Stimulated activated naive B cell treated with anti-CD40 and anti-IgM and Interleukin-4, amounts not matched to agents 10 μg/mL and 1 μg/mL and 100 μg/mL, for 72 hours (primary cell): ENCODE results near the gene CHN1.

ENCODE experiments used
- ATAC-seq, 2 donors: fragments of 150-1000 bp; cut with Tn5 transposase; replicated peaks; 2 replicates each; pipeline ENCODE4 v1.10.0; 2021; ENCODE audit warnings: moderate library complexity in 1 of 2
- DNase-seq: peaks from one replicate; pipeline ENCODE4 v3.0.0; 2021
- H3K27ac Mint-ChIP-seq: one replicate; pipeline ENCODE4 v1.8.0; 2022; ENCODE audit warnings: mild to moderate bottlenecking, mixed read lengths
- H3K27me3 Mint-ChIP-seq, 2 donors: one replicate each; pipeline ENCODE4 v1.8.0; 2022; ENCODE audit warnings: mixed read lengths in 2 of 2
- H3K36me3 Mint-ChIP-seq, 2 donors: one replicate each; pipeline ENCODE4 v1.8.0; 2022; ENCODE audit warnings: mixed read lengths in 2 of 2, mild to moderate bottlenecking in 1 of 2
- H3K4me1 Mint-ChIP-seq, 2 donors: one replicate each; pipeline ENCODE4 v1.8.0; 2022; ENCODE audit warnings: mixed read lengths in 2 of 2, mild to moderate bottlenecking in 1 of 2
- H3K4me3 Mint-ChIP-seq, 2 donors: one replicate each; pipeline ENCODE4 v1.8.0; 2022; ENCODE audit warnings: mild to moderate bottlenecking in 2 of 2, mixed read lengths in 2 of 2, moderate library complexity in 1 of 2
- H3K9me3 Mint-ChIP-seq, 2 donors: one replicate each; pipeline ENCODE4 v1.8.0; 2022; ENCODE audit warnings: mixed read lengths in 2 of 2, mild to moderate bottlenecking in 1 of 2

CHN1 gene

DNA sequence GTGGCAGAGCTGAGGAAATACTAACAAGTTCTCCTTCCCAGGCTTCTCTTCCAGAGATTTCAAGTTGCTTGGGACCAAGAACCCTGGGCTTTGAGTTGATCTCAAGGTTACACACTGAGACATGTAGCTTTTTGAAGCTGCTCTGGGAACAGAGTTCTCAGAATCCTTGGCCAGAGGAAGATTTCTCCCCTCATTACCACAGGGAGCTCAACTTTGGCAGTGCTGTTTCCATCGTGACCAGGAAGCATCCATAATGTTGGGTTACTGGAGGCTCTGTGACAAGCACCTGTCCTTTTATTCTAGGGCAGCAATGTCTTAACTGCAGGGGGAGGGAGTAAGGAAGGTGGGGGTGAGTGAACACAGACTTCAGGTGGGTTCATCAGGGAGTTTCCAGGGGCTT, 199.4 kb downstream of the CHN1 start:
- H3K4me1 Mint-ChIP-seq, result no peaks in the 10 kb centered on the region
- peaks cover 0 to 3% of the 10 kb centered on the region in 2 donors for H3K27me3 Mint-ChIP-seq
- no peaks in the 10 kb centered on the region for H3K36me3 Mint-ChIP-seq
- H3K27ac Mint-ChIP-seq, result no peak overlapping the region
- no peaks in the 10 kb centered on the region for H3K9me3 Mint-ChIP-seq
- ATAC-seq (no peak), DNase-seq (no peak)
- H3K4me3 Mint-ChIP-seq, result no peak overlapping the region

DNA sequence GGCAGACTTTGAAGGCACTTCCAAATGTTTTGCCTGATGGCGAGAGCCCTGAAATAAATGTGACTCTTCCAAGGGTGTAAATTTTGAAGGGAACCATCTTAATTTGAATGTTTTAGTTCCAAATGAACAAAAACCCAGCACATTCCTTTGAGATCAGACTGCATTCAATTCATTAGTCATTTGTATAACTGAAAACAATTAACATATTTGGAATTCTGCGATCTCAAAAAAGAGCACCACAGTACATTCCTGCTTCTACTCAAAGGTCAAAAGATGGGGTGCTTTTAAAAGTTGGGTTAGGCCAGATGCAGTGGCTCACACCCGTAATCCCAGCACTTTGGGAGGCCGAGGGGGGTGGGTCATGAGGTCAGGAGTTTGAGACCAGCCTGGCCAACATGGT, 202.7 kb downstream of the CHN1 start:
- no peak for ATAC-seq
- H3K4me1 Mint-ChIP-seq, result no peaks in the 10 kb centered on the region

GRCh38 chr2:174800436-174801205, 204.6 kb downstream of the CHN1 start:
- Mint-ChIP-seq H3K4me3 (no peak overlapping the region), H3K4me1 (no peaks in the 10 kb centered on the region), H3K36me3 (no peaks in the 10 kb centered on the region), H3K9me3 (no peaks in the 10 kb centered on the region), H3K27ac (no peak overlapping the region), H3K27me3 (peaks cover 0 to 3% of the 10 kb centered on the region in 2 donors)
- ATAC-seq, result no peak
- no peak for DNase-seq

More for the DNA sequence above, 202.7 kb downstream of the CHN1 start:
- Mint-ChIP-seq H3K9me3 (no peaks in the 10 kb centered on the region), H3K27ac (no peak overlapping the region), H3K4me3 (no peak overlapping the region), H3K36me3 (no peaks in the 10 kb centered on the region), H3K27me3 (peaks cover 0 to 3% of the 10 kb centered on the region in 2 donors)
- DNase-seq, result no peak

DNA sequence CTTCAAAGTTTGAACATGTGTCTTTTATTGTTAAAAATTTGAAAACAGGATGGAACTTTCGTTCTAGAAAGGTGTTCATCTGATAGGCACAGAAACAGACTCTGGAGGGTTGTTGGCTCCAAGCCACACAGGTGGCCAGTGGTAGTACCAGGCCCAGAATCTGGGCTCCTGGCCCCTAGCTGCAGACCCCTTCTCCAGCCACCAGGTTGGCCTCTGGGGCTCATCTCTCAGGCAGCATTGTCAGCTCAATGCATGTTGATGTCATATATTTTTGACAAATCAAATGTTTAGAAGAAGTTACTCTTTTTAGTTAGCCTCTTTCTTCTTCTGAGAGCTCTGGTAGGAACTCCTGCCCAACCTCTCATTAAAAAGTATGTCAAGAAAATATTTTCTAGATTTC, 206.4 kb downstream of the CHN1 start:
- ATAC-seq (no peak), DNase-seq (no peak)
- Mint-ChIP-seq H3K27ac (no peak overlapping the region), H3K9me3 (no peaks in the 10 kb centered on the region), H3K36me3 (no peaks in the 10 kb centered on the region), H3K4me1 (no peaks in the 10 kb centered on the region), H3K27me3 (peaks cover under 1 to 6% of the 10 kb centered on the region in 2 donors), H3K4me3 (no peak overlapping the region)

- no peak for DNase-seq
- Mint-ChIP-seq H3K4me3 (no peak overlapping the region), H3K4me1 (no peaks in the 10 kb centered on the region)
Observed at GRCh38 chr2:174797781-174798276, 207.4 kb downstream of the CHN1 start.

DNA sequence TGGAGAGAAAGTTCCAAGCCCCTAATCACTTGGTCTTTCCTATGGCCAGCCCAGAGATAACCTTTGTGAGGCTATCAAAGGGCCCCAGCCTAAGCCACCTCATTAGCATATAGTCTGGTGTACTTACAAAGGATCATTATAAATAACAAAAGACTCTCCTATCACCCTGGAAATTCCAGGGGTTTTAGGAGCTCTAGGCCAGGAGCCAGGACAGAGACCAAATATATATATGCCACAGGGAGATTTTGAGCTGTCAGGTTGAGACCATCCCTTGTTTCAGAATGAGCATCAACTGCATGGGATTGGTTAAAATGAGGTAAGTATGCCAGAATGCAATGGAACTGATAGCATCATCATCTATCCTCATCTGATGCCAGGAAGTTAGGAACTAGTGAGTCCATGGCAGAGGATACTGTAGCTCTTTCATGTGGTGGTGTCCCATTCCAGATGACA, 208.8 kb downstream of the CHN1 start:
- no peaks in the 10 kb centered on the region for H3K36me3 Mint-ChIP-seq
- no peak overlapping the region for H3K27ac Mint-ChIP-seq
- no peaks in the 10 kb centered on the region for H3K4me1 Mint-ChIP-seq
- H3K4me3 Mint-ChIP-seq, result no peak overlapping the region
- no peak for DNase-seq
- peaks cover 6 to 10% of the 10 kb centered on the region in 2 donors for H3K27me3 Mint-ChIP-seq
- no peaks in the 10 kb centered on the region for H3K9me3 Mint-ChIP-seq
- no peak for ATAC-seq

More at GRCh38 chr2:174797781-174798276, 207.4 kb downstream of the CHN1 start:
- ATAC-seq, result no peak
- H3K9me3 Mint-ChIP-seq, result no peaks in the 10 kb centered on the region
- H3K36me3 Mint-ChIP-seq, result no peaks in the 10 kb centered on the region
- no peak overlapping the region for H3K27ac Mint-ChIP-seq
- H3K27me3 Mint-ChIP-seq, result peaks cover 6% of the 10 kb centered on the region in 2 donors

- Mint-ChIP-seq H3K27me3 (peaks cover 6 to 10% of the 10 kb centered on the region in 2 donors), H3K4me3 (no peak overlapping the region), H3K9me3 (no peaks in the 10 kb centered on the region), H3K36me3 (no peaks in the 10 kb centered on the region), H3K27ac (no peak overlapping the region), H3K4me1 (no peaks in the 10 kb centered on the region)
- DNase-seq, result no peak
- ATAC-seq, result no peak
Observed at GRCh38 chr2:174794851-174795374, 210.3 kb downstream of the CHN1 start.

GRCh38 chr2:174792309-174793025, 212.7 kb downstream of the CHN1 start:
- no peaks in the 10 kb centered on the region for H3K36me3 Mint-ChIP-seq
- H3K4me1 Mint-ChIP-seq, result peaks cover 0 to 1% of the 10 kb centered on the region in 2 donors
- peaks cover 6 to 10% of the 10 kb centered on the region in 2 donors for H3K27me3 Mint-ChIP-seq
- no peak overlapping the region for H3K27ac Mint-ChIP-seq
- H3K4me3 Mint-ChIP-seq, result no peak overlapping the region
- ATAC-seq (no peak), DNase-seq (no peak)
- no peaks in the 10 kb centered on the region for H3K9me3 Mint-ChIP-seq

DNA sequence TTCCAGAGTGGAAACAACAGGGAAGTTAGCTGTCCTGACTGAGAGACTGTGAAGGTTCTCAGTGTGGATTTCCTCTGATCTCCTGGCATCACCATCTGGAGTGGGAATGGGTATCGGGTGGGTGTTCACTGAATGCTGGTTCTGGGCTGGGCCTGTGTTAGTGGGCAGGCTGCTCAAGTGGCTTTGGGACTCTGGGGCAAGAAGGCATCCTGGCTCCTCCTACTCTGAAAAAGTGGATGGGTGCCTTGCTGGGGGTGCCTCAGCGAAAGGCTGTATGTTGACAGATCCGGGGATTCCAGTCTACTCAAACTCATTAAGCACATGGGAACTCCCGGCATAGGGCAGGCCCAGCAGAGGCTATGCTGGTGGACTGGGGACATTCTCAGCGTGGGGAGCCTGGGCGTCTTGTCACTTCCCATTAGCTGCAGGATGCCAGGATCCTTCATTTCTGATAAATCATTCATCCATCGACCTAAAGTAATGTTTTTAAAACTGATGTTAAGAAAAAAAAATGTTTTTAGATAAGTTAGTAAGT, 213.4 kb downstream of the CHN1 start:
- peaks cover 6 to 10% of the 10 kb centered on the region in 2 donors for H3K27me3 Mint-ChIP-seq
- DNase-seq (no peak), ATAC-seq (no peak)
- H3K4me1 Mint-ChIP-seq, result peaks cover 0 to 1% of the 10 kb centered on the region in 2 donors
- no peaks in the 10 kb centered on the region for H3K36me3 Mint-ChIP-seq
- no peaks in the 10 kb centered on the region for H3K9me3 Mint-ChIP-seq
- H3K27ac Mint-ChIP-seq, result no peak overlapping the region
- H3K4me3 Mint-ChIP-seq, result no peak overlapping the region

DNA sequence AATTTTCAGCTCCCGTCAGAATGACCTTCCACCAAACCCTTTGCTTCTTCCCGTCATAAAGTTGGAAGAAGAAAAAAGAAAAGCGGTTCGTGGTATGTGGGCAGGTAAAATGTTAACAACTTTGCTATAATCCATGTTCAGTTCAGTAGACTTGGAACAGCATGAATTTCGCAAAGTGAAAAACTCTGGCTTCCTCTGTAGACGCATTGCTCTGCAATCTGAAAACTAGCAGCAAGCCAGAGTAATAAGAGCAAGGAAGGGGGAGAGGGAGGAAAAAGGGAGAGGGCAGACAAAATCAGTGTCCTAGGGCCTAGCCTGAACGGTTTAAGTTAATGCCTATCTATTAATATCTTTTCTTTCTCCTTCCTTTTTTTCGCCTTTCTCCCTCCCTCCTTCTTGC, 214.2 kb downstream of the CHN1 start:
- no peak overlapping the region for H3K4me3 Mint-ChIP-seq
- no peak overlapping the region for H3K27ac Mint-ChIP-seq
- H3K9me3 Mint-ChIP-seq, result no peaks in the 10 kb centered on the region
- H3K27me3 Mint-ChIP-seq, result peaks cover 6 to 10% of the 10 kb centered on the region in 2 donors
- ATAC-seq (no peak), DNase-seq (no peak)
- H3K4me1 Mint-ChIP-seq, result peaks cover 0 to 1% of the 10 kb centered on the region in 2 donors
- no peaks in the 10 kb centered on the region for H3K36me3 Mint-ChIP-seq

- DNase-seq (no peak), ATAC-seq (no peak)
- Mint-ChIP-seq H3K27me3 (peaks cover 0 to 10% of the 10 kb centered on the region in 2 donors), H3K4me1 (peaks cover 0 to 1% of the 10 kb centered on the region in 2 donors), H3K36me3 (no peaks in the 10 kb centered on the region), H3K4me3 (no peak overlapping the region), H3K27ac (no peak overlapping the region), H3K9me3 (no peaks in the 10 kb centered on the region)
Observed at GRCh38 chr2:174789001-174789400, 216.2 kb downstream of the CHN1 start.

GRCh38 chr2:174788291-174788929, 216.8 kb downstream of the CHN1 start:
- Mint-ChIP-seq H3K27me3 (peaks cover 0 to 5% of the 10 kb centered on the region in 2 donors), H3K9me3 (no peaks in the 10 kb centered on the region), H3K36me3 (no peaks in the 10 kb centered on the region), H3K4me3 (no peak overlapping the region), H3K27ac (no peak overlapping the region), H3K4me1 (peaks cover 0 to 1% of the 10 kb centered on the region in 2 donors)
- no peak for ATAC-seq
- DNase-seq, result no peak

DNA sequence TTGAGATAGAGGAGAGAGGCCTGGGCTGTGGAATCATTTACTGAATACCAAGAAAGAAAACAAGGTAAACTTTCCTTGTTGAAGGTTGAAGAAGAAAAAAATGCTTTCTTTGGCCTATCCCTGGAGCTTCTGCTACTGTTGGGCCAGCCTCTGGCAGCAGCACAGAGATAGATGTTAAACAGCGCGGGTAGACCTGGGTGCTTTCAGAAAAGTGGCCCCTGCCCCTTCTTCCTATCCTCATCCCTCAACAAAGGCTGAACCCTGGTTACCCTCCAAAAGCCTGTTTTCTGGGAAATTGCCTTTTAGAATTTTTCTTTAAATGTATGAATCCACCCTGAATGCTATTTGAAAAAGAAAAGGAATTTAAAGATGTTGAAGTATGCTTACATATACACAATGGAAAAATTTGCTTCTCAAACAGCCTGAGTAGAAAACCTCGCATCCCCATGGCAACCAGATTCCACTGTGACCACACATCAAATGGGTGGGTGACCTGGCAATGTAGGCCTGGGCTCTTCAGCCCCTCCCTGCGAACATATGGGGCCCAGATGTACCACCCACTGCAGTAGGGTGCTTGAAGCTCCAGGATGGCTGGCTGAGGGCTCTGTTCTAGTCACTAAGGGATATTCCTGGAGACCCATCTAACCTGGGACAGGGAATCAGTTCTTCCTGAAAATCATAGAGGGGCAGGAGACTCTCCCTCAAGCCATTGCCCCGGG, 217.5 kb downstream of the CHN1 start:
- Mint-ChIP-seq H3K4me1 (peaks cover 0 to 1% of the 10 kb centered on the region in 2 donors), H3K27ac (no peak overlapping the region), H3K27me3 (peaks cover 0 to 3% of the 10 kb centered on the region in 2 donors), H3K4me3 (no peak overlapping the region), H3K36me3 (no peaks in the 10 kb centered on the region), H3K9me3 (no peaks in the 10 kb centered on the region)
- DNase-seq (no peak), ATAC-seq (no peak)
